Left cardiac atrium (tissue), 4 donors: ENCODE data around the gene LGALS14. TPM values are rescaled to one million over a fixed set of nuclear protein-coding genes. Genes with fewer than 3 reads are reported as not detected.
"Not testable (repeated sequence)": the region's sequence is repeated elsewhere in the genome, so short reads cannot be mapped to it uniquely, and the experiment has no call there.

ENCODE experiments used
- ATAC-seq, 2 donors: fragments of 200-7000 bp; cut with Tn5 transposase; one replicate each; pipeline ENCODE4 v1.9.1; 2020; ENCODE audit warnings: mild to moderate bottlenecking in 2 of 2, moderate library complexity in 2 of 2
- DNase-seq: peaks from one replicate; pipeline ENCODE4 v3.0.0-alpha.2; 2020
- intact Hi-C, 2 donors: fragments of 100-400 bp; cut with DNase I; formaldehyde crosslinking; loops; one replicate each; pipeline versions ENCODE4 v1.14.1 to v1.15.1; 2022 to 2023
- long read RNA-seq: library from polyadenylated mRNA; unstranded; transcript quantifications from one replicate; pipeline ENCODE4 v2.0.0, GENCODE V29; 2021
- total RNA-seq, 2 donors: library from RNA; stranded (reverse); fragmentation: NEBNext Ultra II Directional; extraction: Animal tissue kit (Norgen Biotek cat#: 25700); gene quantifications; one replicate each; pipeline ENCODE4 v1.2.1, GENCODE V29; 2021
- donor health status: DM: no; HTN: yes; CAD: no.
- donor health status: DM: no; HTN: yes; CAD: no; lungs with severe emphysema.
- donor health status: DM: yes; HTN: yes; CAD: no.
- donor health status: Dilated cardiomyopathy.

LGALS14 gene, protein sequence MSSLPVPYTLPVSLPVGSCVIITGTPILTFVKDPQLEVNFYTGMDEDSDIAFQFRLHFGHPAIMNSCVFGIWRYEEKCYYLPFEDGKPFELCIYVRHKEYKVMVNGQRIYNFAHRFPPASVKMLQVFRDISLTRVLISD
- total RNA-seq: not detected
- long read RNA-seq: 0 reads

DNA sequence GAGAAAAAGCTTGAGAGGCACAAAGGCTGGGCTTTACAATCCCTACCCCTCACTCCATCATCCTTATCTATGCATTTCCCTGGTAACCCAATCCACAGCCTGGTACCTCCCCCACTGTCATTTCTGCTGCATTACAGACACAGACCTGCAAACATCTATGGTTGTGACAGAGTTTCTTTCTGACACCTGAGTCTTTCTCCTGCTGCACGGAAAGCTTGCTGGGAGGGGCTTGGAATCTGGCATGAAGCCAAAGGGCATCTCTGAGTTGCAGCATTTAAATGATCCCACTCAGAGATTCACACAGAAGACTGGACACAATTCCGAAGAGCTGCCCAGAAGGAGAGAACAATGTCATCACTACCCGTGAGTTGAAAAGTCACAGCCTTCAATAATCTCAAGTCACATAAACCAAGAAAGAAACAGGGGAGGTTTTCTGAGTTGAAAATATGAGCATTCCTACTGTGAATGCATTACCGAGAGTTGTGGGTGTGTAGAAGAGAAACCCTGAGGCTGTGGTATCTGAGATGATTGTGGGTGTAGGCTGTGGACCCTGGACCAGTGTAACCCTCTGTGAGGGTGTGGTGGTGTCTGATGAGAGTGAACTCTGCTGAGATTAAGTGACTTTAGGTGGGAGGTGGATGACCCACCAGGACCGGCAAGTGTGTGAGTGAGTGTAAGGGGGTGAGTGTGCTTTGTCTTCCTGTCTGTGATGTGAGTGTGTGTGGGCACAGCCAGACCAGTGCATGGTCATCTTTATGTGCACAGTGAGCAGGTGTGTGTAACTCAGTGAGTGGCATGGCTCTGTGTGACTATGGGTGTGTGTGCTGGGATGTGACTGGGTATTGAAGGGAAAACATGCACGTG is at the start of gene LGALS14:
LGALS14 (plus strand) TSS at position 301 of the 864 bp plus-strand sequence; CDS start at position 349, 48 bp downstream.
- DNase-seq (no peak), ATAC-seq (no peak)
- intact Hi-C loops: no loop called here

DNA sequence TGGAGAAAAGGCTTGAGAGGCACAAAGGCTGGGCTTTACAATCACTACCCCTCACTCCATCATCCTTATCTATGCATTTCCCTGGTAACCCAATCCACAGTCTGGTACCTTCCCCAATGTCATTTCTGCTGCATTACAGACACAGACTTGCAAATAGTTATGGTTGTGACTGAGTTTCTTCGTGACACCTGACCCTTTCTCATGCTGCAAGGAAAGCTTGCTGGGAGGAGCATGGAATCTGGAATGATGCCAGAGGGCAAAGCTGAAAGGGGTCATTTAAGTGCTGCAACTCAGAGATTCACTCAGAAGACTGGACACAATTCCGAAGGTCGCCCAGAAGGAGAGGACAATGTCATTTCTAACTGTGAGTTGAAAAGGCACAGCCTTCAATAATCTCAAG is 48.7 kb upstream of the LGALS14 start, which contains the start of gene LGALS16:
LGALS16 (plus strand) TSS at position 301 of the 400 bp plus-strand sequence; CDS start at position 350, 49 bp downstream.
- intact Hi-C loops: no loop called here
- no peak for DNase-seq
- no peak for ATAC-seq

DNA sequence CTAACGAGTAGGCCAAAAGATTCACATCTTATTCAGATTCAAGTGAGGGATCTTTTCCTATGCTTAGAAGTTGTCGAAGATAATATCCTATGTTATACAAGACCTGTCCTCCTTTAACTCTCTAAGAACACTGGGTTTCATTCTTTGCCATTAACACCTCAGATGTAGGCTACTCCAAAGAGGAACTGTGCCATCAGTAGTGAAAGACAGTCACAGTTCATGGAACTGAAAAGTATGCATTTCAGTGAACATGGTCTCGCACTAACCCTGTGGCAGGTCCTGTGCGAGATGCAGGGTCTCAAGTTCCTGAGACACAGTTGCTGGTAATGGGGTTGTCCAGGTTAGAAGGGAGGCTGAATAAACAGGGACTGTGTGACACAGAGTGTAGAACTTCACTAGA is 44.5 kb upstream of the LGALS14 start:
- no peak for DNase-seq
- intact Hi-C loops: no loop called here
- ATAC-seq: no peak

DNA sequence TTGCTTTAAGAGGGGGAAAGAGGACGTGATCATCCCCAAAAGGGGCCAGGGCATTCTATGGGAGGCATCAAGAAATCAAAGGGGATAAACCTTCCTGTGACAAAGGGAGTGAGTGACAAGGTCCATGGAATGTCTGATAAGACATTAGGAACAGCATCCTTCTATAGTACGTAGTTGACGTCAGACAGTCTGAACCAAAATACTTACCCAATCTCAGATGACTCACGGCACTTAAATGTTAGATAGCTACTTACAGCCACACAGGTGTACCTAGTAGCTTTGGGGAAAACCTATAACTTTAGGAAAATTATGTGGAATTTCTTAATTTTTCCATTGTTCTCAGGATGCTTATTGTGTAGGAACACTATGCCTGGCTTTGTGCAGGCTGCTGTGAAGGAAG is 43.6 kb upstream of the LGALS14 start:
- ATAC-seq: no peak
- intact Hi-C loops: no loop called here
- no peak for DNase-seq

DNA sequence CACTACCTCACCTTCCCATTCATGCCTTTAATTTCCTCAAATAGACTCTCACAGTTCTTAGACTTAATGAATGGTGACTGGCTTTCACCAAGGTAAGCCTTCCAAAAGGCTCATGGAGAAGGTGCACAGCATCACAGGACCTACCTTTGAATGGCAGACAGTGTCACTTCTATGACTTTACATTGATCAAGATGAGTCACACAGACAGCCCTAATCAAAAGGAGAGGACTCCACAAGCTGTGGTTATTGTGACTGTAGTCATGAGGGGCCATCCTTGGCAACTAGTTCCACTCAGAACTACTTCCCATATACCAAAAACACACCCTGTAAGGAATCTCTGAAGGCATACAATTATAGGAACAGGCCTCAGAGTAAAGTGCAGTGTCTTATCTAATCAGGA is 42.7 kb upstream of the LGALS14 start:
- no peak for ATAC-seq

DNA sequence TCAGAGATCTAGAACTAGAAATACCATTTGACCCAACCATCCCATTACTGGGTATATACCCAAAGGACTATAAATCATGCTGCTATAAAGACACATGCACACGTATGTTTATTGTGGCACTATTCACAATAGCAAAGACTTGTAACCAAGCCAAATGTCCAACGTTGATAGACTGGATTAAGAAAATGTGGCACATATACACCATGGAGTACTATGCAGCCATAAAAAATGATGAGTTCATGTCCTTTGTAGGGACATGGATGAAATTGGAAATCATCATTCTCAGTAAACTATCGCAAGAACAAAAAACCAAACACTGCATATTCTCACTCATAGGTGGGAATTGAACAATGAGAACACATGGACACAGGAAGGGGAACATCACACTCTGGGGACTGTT is 34.4 kb upstream of the LGALS14 start:
- DNase-seq, ATAC-seq: not testable (repeated sequence)
- intact Hi-C loops: loop anchor here (5.0 to 10.0 kb wide), 2 partner anchors 115 to 118 kb away; no protein-coding TSS in a partner anchor

More for the DNA sequence above, 42.7 kb upstream of the LGALS14 start:
- no peak for DNase-seq
- intact Hi-C loops: no loop called here

DNA sequence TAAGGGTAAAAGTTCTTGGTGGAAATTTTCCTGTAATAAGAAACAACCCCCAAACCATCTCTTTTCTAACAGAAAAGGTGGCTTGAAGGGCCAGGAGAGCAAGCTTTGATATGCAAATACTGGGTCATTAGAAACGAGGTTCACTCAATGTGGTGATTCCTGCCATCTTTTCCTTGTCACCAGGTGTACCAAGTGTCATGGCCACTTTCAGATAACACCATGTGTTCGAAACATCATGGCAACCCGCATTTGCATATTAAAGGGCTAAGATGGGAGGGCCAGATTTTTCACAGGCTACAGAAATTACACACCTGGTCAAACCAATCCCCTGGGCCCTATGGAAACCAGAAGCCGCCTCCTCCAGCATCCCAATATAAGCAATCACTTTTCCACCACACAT is 33.3 kb upstream of the LGALS14 start:
- ATAC-seq: no peak
- intact Hi-C loops: loop anchor here (5.0 to 10.0 kb wide), 2 partner anchors 116 to 119 kb away; no protein-coding TSS in a partner anchor
- DNase-seq: no peak

DNA sequence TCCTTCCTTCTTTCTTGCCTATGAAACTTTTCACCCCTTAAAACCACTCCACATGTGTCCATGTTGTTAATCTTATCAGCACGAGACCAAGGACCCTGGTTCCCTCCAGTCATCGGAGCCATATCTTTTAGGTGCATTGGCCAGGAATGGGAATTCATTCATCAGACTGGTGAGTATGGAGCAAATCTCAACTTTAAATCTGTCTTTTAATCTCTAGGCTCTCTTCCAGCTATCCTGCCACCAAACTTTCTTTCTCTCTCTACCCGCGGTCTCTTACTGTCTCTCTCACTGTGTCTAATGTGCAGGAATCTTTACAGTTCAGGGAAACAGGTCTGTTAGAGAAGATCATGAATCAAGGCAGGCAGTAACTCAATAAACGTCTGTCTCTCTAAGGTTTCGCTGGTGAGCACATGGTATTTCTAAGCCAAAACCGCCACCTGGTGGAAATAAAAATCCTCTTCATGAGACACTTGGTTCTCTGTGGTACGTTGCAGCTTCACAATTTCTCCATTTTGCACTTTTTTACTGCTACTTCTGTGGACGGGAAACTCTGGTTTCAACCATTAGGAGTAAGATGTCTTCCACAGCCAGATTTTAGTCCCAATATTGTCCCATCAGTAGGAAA is 32.4 kb upstream of the LGALS14 start:
- ATAC-seq (peak in 1 of 2 donors; percentile 56), DNase-seq (no peak)
- intact Hi-C loops: loop anchor here (5.0 to 10.0 kb wide), 2 partner anchors 117 to 120 kb away; no protein-coding TSS in a partner anchor

DNA sequence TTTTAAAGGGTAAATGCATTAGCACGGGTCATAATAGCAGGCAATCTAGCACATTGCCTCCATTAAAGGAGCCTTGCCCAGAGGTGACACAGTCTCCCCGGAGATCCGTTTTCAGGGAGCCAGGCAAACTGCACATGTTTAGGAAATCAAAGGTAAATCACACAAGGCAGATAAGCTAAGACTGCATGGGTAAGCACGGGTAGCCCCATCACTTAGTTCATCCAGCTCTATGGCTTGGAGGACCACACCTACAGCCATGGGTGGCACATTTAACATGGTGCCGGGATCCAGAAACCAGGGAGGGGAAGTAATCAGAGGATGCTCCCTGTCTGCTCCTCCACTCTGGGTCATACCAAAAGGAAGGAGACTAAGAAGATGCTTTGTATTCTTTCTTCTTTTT is 31.8 kb upstream of the LGALS14 start:
- intact Hi-C loops: loop anchor here (5.0 to 10.0 kb wide), 2 partner anchors 118 to 120 kb away; no protein-coding TSS in a partner anchor
- ATAC-seq (no peak), DNase-seq (no peak)

DNA sequence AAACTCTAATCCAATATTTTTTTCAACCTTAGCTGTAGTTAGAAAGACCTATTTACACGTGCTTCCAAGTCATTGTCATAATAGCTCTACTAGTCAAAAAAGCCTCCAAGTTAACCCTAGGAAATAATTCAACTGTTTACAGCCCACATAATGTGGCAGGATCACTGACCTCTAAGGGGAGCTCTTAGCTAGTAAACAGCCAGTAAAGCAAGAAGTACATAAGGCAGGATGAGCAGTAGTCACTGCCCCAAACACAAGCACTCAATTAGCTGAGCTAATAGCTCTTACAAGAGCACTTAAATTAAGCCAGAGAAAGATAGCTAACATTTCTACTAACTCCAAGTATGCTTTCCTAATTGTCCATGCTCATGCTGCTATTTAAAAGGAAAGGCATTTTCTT is 30.4 kb upstream of the LGALS14 start:
- intact Hi-C loops: loop anchor here (5.0 to 10.0 kb wide), 2 partner anchors 119 to 122 kb away; no protein-coding TSS in a partner anchor
- ATAC-seq, DNase-seq: not testable (repeated sequence)

DNA sequence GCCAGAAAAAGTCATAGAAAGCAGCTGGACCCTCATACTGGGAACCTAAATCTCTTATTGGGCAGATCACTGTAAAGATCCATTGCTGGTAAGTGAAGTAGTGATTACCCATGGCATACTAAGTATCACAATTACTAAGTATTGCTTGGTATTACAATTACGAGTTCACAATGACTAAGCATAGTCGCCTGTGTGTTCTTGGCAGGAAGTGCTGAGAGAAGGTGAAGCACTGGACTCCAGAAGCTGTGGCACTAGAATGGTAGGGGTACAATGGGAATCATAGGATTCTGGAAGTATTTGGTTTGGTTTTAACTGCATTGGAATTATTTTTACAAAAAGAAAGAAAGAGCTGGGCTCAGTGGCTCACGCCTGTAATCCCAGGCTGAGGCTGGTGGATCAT is 28.3 kb upstream of the LGALS14 start:
- ATAC-seq (no peak), DNase-seq (no peak)
- intact Hi-C loops: loop anchor here in 1 of 2 donors (10.0 kb wide), 1 partner anchor 121 kb away; no protein-coding TSS in a partner anchor

DNA sequence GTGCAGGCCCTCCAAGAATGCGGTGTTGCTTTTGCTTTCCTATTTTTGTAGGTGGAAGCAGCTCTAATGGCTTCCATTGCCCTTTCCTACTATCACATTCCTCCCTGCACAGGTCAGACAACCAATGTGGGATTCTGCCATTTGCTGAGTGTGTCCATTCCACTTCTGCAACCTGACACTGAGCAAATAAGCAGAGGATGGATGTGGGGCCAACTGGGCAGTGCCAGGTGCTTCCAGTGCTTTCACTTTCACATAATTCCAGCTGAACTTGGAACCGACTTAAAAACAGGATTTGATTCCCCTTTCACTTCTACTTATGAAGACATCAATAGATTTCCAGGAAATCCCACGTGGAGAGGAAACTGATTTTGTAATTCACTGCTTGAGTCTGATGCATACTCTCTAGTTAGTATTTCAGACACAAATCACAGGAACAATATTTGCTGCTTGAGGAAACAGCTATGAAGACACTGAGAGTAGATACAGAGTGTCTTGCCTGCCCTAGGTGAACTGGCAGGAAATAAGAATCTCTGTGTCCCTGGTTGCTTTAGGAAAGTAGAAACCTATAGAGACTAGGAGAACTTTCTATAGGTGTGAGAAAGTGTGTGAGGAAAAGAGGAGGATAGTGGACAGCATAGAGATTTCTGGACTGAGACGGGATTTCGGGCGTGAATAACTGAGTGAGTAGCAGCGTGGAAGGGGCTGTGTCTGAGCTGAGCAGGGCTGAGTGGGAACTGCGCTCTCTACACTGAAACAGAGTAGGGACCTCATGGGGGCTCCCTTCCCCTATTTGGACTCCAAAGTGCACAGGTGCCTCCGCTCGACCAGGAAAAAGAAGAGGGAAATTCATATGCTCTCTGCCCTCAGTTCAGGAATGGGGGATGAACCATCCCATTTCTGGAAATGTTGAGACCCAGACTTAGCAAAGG is 26.1 kb upstream of the LGALS14 start:
- ATAC-seq (peak; percentile 44 to 64), DNase-seq (no peak)
- intact Hi-C loops: loop anchor here in 1 of 2 donors (10.0 kb wide), 1 partner anchor 123 kb away; no protein-coding TSS in a partner anchor

DNA sequence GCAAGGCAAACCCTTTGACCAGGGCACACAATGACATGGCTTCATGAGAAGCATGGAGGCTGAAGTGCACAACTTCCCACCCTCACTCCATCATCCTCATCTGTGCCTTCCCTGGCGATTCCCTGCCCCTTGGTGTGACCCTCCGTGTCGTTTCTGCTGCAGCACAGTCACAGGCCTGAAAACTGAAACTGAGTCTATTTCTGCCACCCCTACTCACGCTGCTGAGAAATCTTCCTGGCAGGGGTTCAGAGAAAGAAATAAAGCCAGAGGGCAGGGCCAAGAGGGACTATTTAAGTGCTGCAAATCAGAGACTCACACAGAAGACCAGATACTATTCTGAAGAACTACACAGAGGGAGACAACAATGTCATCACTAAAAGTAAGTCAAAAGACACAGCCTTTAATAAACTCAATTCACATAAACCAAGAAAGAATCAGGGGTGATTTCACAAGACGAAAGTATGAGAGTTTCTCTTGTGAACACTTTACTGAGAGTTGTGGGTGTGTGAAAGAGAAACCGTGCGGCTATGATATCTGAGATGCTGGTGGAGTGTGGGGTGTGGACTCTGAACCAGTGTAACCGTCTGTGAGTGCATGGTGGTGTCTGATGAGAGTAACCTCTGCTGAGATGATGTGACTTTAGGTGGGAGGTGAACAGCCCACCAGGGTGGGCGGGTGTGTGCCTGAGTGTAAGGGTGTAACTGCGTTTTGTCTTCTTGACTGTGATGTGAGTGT is 25.1 kb upstream of the LGALS14 start:
- DNase-seq (no peak), ATAC-seq (peak; percentile 61 to 75)
- intact Hi-C loops: loop anchor here in 1 of 2 donors (10.0 kb wide), 1 partner anchor 124 kb away; no protein-coding TSS in a partner anchor

DNA sequence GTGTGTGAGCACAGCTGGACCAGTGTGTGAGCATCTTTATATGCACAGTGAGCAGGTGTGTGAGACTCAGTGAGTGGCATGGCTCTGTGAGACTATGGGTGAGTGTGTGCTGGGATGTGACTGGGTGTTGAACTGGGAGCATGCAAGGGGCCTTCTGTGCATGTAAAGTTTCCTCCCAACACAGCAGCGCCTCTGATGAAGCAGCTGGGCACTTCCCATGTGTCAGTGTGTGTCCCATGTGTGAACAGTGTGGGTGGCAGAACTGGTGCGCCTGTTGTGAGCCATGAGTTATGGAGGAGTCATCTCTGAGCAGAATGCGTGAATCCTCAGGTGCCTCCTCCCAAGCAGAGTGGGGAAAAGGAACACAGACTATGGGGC is 24.5 kb upstream of the LGALS14 start:
- DNase-seq (no peak), ATAC-seq (no peak)
- intact Hi-C loops: loop anchor here in 1 of 2 donors (10.0 kb wide), 1 partner anchor 125 kb away; no protein-coding TSS in a partner anchor

DNA sequence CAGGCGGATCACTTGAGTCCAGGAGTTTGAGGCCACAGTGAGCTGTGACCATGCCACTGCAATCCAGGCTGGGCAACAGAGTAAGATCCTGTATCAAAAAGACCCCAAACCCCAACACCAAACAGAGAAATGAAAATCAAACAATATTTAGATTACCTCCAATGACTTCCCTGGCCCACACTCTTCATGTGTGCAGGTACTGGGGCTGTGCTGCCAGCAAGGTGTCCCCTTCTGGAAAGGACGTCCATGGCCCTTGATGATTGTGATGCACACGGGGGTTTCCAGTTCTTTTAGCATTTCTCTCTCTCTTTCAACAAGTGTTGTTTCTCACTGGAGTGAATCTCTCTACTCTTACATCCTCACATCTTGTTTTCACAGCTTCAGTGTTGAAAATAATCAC is 23.7 kb upstream of the LGALS14 start:
- intact Hi-C loops: no loop called here
- DNase-seq (no peak), ATAC-seq (no peak)

DNA sequence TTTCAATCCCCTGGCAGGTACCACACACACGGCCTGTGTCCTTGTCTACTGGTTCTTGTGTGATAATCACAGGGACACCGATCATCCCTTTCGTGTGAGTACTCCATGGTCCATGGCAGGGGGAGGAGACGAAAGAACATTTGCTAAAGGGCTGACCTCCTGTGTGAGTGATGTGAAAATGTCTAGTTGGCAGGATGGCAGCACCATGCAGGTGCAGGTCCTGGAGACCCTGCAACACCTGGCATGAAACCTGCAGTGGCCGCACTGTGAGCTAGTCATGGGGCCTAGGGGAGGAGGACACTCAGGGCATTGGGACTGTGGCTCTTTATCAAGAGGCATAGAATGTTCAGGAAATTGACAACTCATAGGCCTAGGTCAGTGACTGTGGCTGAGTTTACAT is 22.9 kb upstream of the LGALS14 start:
- DNase-seq (no peak), ATAC-seq (no peak)
- intact Hi-C loops: no loop called here

DNA sequence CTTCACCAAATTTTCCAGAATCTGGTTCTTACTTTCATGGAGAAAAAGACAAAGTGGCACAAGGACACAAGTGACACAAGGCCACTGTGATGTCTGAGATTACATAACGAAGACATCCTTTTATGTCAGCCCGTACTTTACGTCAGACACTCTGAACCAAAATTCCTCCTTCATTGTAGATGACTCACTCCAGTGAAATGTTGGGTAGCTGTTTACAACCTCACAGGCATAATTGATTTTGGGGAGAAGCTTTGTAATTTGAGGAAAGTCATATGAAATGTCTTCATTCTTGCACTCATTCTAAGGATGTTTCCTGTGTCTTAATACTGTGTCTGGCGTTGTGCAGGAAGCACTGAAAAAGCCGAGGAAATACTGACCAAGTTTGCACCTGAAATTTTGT is 20.0 kb upstream of the LGALS14 start:
- ATAC-seq: no peak
- no peak for DNase-seq
- intact Hi-C loops: no loop called here

DNA sequence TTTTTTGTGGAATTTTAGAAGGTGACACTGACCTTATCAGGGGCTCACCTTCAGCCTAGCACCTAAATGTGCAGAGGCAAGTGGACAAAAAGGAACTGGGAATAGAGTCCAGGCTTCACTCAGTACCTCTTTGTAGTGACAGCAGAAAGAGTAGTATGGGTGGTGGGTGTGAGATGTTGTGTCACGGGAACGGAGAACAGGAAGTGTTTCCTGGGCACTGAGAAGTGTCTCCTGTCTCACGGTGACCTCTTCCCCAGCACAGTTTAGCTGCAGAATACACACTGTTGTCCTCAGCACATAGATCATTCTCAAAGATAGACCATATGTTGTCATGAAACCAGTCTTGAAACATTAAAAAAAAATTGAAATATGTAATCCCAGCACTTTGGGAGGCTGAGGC is 17.5 kb upstream of the LGALS14 start:
- ATAC-seq: no peak
- intact Hi-C loops: no loop called here
- no peak for DNase-seq
